GM21786 (cell line): ENCODE results near the gene ZNF23.

Source experiments
- ATAC-seq: cut with Tn5 transposase; IDR thresholded peaks from one replicate; pipeline ENCODE4 v1.9.1; 2021; ENCODE audit not compliant: unreplicated experiment

Gene ZNF23

GRCh38 chr16:71426880-71427615 lies 35.0 kb downstream of the ZNF23 start:
- no peak for ATAC-seq

GRCh38 chr16:71426069-71426879 lies 35.8 kb downstream of the ZNF23 start:
- ATAC-seq, result peak; percentile 57

- no peak for ATAC-seq
Observed at GRCh38 chr16:71425746-71426068, 36.3 kb downstream of the ZNF23 start.

- no peak for ATAC-seq
Observed at GRCh38 chr16:71424626-71425025, 37.4 kb downstream of the ZNF23 start.

- ATAC-seq, result no peak
Observed at GRCh38 chr16:71423865-71424264, 38.2 kb downstream of the ZNF23 start.

GRCh38 chr16:71423016-71423415 lies 39.0 kb downstream of the ZNF23 start:
- ATAC-seq, result no peak

- no peak for ATAC-seq
Observed at GRCh38 chr16:71421911-71422310, 40.1 kb downstream of the ZNF23 start.

- ATAC-seq, result no peak
Observed at GRCh38 chr16:71414038-71414437, 48.0 kb downstream of the ZNF23 start.

GRCh38 chr16:71413341-71413740 lies 48.7 kb downstream of the ZNF23 start:
- ATAC-seq, result no peak

GRCh38 chr16:71412270-71413160 lies 49.5 kb downstream of the ZNF23 start:
- ATAC-seq, result no peak

GRCh38 chr16:71410146-71410545 lies 51.9 kb downstream of the ZNF23 start:
- ATAC-seq, result no peak

GRCh38 chr16:71409011-71409775 lies 52.9 kb downstream of the ZNF23 start:
- ATAC-seq, result no peak

- no peak for ATAC-seq
Observed at GRCh38 chr16:71408536-71408935, 53.5 kb downstream of the ZNF23 start.

- no peak for ATAC-seq
Observed at GRCh38 chr16:71407731-71408130, 54.3 kb downstream of the ZNF23 start.

GRCh38 chr16:71406724-71407123 lies 55.3 kb downstream of the ZNF23 start:
- ATAC-seq, result no peak

GRCh38 chr16:71406316-71406715 lies 55.7 kb downstream of the ZNF23 start:
- no peak for ATAC-seq

GRCh38 chr16:71404364-71404763 lies 57.7 kb downstream of the ZNF23 start:
- ATAC-seq, result no peak

- ATAC-seq, result no peak
Observed at GRCh38 chr16:71402674-71403073, 59.4 kb downstream of the ZNF23 start.

- ATAC-seq, result no peak
Observed at GRCh38 chr16:71402007-71402406, 60.0 kb downstream of the ZNF23 start.

- ATAC-seq, result no peak
Observed at GRCh38 chr16:71399801-71400563, 62.1 kb downstream of the ZNF23 start.
